Smooth muscle cell (in vitro differentiated cells): ENCODE measurements around the gene MOB1B. TPM values are rescaled to one million over a fixed set of nuclear protein-coding genes. Genes with fewer than 3 reads are reported as not detected.

Source experiments
- DNase-seq: peaks from one replicate; lab custom pipeline; 2025; ENCODE audit not compliant: unreplicated experiment; lab: John Stamatoyannopoulos, UW
- H2AFZ ChIP-seq: fragments of 200-600 bp; sonication (generic); 2 replicates; pipeline ENCODE4 v1.6.0; 2016; ENCODE audit warnings: antibody characterized with exemption, low read depth, mild to moderate bottlenecking
- H3F3A ChIP-seq: fragments of 200-600 bp; sonication (generic); 2 replicates; pipeline ENCODE4 v1.6.0; 2017; ENCODE audit warnings: antibody characterized with exemption, low read depth
- H3K27ac ChIP-seq: fragments of 200-600 bp; sonication (generic); 2 replicates; pipeline ENCODE4 v1.5.1; 2016; ENCODE audit warnings: low read depth, mild to moderate bottlenecking
- H3K27me3 ChIP-seq: fragments of 200-600 bp; sonication (generic); 2 replicates; pipeline ENCODE4 v1.6.1; 2016; ENCODE audit warnings: low read depth, mild to moderate bottlenecking
- H3K36me3 ChIP-seq: fragments of 200-600 bp; sonication (generic); 2 replicates; pipeline ENCODE4 v1.5.1; 2016; ENCODE audit warnings: low read depth
- H3K4me1 ChIP-seq: fragments of 200-600 bp; sonication (generic); 2 replicates; pipeline ENCODE4 v1.5.1; 2016; ENCODE audit warnings: low read depth
- H3K4me2 ChIP-seq: fragments of 200-600 bp; sonication (generic); 2 replicates; pipeline ENCODE4 v1.6.0; 2016; ENCODE audit warnings: mild to moderate bottlenecking
- H3K4me3 ChIP-seq: fragments of 200-600 bp; sonication (generic); 2 replicates; pipeline ENCODE4 v1.5.1; 2016; ENCODE audit warnings: mild to moderate bottlenecking
- H3K79me2 ChIP-seq: fragments of 200-600 bp; sonication (generic); 2 replicates; pipeline ENCODE4 v1.6.0; 2016; ENCODE audit warnings: low read depth, mild to moderate bottlenecking
- H3K9ac ChIP-seq: fragments of 200-600 bp; sonication (generic); 2 replicates; pipeline ENCODE4 v1.6.0; 2016; ENCODE audit warnings: low read depth
- H3K9me3 ChIP-seq: fragments of 200-600 bp; sonication (generic); replicated peaks from 2 replicates; pipeline ENCODE4 v1.5.1; 2016; ENCODE audit warnings: low read depth
- H4K20me1 ChIP-seq: fragments of 200-600 bp; sonication (generic); 2 replicates; pipeline ENCODE4 v1.6.0; 2016; ENCODE audit warnings: low read depth
- CTCF ChIP-seq: fragments of 200-600 bp; sonication (generic); IDR thresholded peaks from 2 replicates; pipeline ENCODE4 v1.5.1; 2017; ENCODE audit warnings: borderline replicate concordance, mild to moderate bottlenecking, antibody characterized with exemption; ENCODE audit not compliant: insufficient read depth, poor library complexity, severe bottlenecking
- WGBS: methylation state at CpG from one replicate; pipeline ENCODE4 v1.1.7; 2016; ENCODE audit warnings: low lambda C conversion rate; 5-methylcytosine and 5-hydroxymethylcytosine counted together
- polyA plus RNA-seq: library from polyadenylated mRNA; unstranded; fragments of >200 nt; fragmentation: Nextera tagmentation; extraction: Ambion mirVana; gene quantifications from 2 replicates; pipeline ENCODE4 v1.2.1, GENCODE V29; 2016
- total RNA-seq: library from RNA; depleted of rRNA; stranded (reverse); fragments of >200 nt; gene quantifications from 2 replicates; pipeline ENCODE4 v1.2.3, GENCODE V29; 2014

Gene MOB1B
- total and polyA plus RNA-seq, 2 experiments from 2014 or later = 3.4 to 18.3 TPM

GRCh38 chr4:70992391-70992881 is 90.3 kb downstream of the MOB1B start:
- H3K27me3 ChIP-seq = no peaks in the 10 kb centered on the region
- H3K27ac ChIP-seq = no peak overlapping the region
- no peak overlapping the region for H2AFZ ChIP-seq
- H3K79me2 ChIP-seq = peaks cover 26% of the 10 kb centered on the region
- no peak for TF ChIP-seq CTCF
- H3K36me3 ChIP-seq = no peaks in the 10 kb centered on the region
- H3K9me3 ChIP-seq = no peaks in the 10 kb centered on the region
- H3K4me3 ChIP-seq = peak overlapping the region; percentile 81
- 95% methylated on average over 5 of the region's 5 CpGs for WGBS
- no peaks in the 10 kb centered on the region for H4K20me1 ChIP-seq
- no peak for DNase-seq
- peak overlapping the region; percentile 83 for H3K4me2 ChIP-seq
- H3K9ac ChIP-seq = peak overlapping the region; percentile 75
- H3F3A ChIP-seq = peaks cover 10% of the 10 kb centered on the region
- peaks cover 13% of the 10 kb centered on the region for H3K4me1 ChIP-seq

GRCh38 chr4:70993181-70994068 is 91.3 kb downstream of the MOB1B start, which contains the start of gene DCK:
Gene DCK (plus strand): TSS chr4:70993649. CDS start chr4:70993836, 187 bp downstream.
- H3K79me2 ChIP-seq = peaks cover 33% of the 10 kb centered on the region
- H3K27ac ChIP-seq = peak within 1 kb of the TSS; percentile 56

GRCh38 chr4:70994069-70994366 is 91.8 kb downstream of the MOB1B start:
- H3K9me3 ChIP-seq = no peaks in the 10 kb centered on the region
- peak overlapping the region; percentile 81 for H3K4me3 ChIP-seq
- peak overlapping the region; percentile 75 for H3K9ac ChIP-seq
- H2AFZ ChIP-seq = peak overlapping the region; percentile 77
- WGBS = 5% methylated on average over 11 of the region's 11 CpGs
- no peak for TF ChIP-seq CTCF
- H3K79me2 ChIP-seq = peaks cover 38% of the 10 kb centered on the region
- no peaks in the 10 kb centered on the region for H3K27me3 ChIP-seq
- peaks cover 2% of the 10 kb centered on the region for H3K36me3 ChIP-seq
- H3F3A ChIP-seq = peaks cover 10% of the 10 kb centered on the region
- peaks cover 13% of the 10 kb centered on the region for H3K4me1 ChIP-seq
- no peaks in the 10 kb centered on the region for H4K20me1 ChIP-seq
- no peak overlapping the region for H3K27ac ChIP-seq
- no peak for DNase-seq
- H3K4me2 ChIP-seq = peak overlapping the region; percentile 83

More at GRCh38 chr4:70993181-70994068, 91.3 kb downstream of the MOB1B start, which contains the start of gene DCK:
- Histone ChIP-seq H3K27me3 (no peaks in the 10 kb centered on the region), H3F3A (peaks cover 10% of the 10 kb centered on the region), H3K4me1 (peaks cover 13% of the 10 kb centered on the region), H3K9me3 (no peaks in the 10 kb centered on the region), H3K4me2 (peak within 1 kb of the TSS; percentile 83), H4K20me1 (no peaks in the 10 kb centered on the region), H3K4me3 (peak within 1 kb of the TSS; percentile 81), H2AFZ (peak within 1 kb of the TSS; percentile 77), H3K9ac (peak within 1 kb of the TSS; percentile 75), H3K36me3 (no peaks in the 10 kb centered on the region)
- no peak for TF ChIP-seq CTCF
- under 1% methylated on average over 60 of the region's 74 CpGs for WGBS
- DNase-seq = peak; percentile 59
